ENCODE data around the gene EFHC1. TPM values are rescaled to one million over a fixed set of nuclear protein-coding genes. Genes with fewer than 3 reads are reported as not detected.

EFHC1 gene
- total RNA-seq, 2 experiments from 2014 or later = 20.7 to 24.8 TPM

DNA sequence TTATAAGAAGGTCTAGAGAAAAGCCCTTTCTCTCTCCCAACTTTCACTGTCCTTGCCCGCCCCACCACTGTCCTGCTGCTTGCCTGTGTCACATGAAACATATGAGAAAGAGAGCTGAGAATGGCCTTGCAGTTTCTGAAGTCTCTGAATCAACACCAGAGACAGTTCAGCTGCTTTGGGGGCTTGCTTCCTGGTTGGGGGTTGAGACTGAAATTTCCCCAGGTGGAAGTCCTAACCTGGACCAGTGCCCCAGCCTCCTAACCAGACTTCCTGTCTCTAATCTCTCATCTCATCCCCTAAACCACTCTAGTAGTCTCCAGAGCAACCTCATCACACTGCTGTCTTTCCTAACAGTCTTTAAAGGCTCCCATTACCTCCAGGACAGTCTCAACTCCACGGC, 146.1 kb downstream of the EFHC1 start:
- ChIA-PET POLR2A (interaction anchor here (0.6 to 3.2 kb wide), 11 partner anchors 9 to 70 kb away, joined by 3 to 19 read pairs (median 3); partner anchors contain the start of gene TRAM2), CTCF (ENCODE audit: unreplicated experiment) (interaction anchor here (0.6 to 1.6 kb wide), 4 partner anchors 10 to 72 kb away, joined by 3 read pairs; no protein-coding TSS in a partner anchor)
- intact Hi-C loops (cut with micrococcal nuclease; ENCODE audit: unreplicated experiment) = no loop called here
- peaks cover 67% of the 10 kb centered on the region for H3K4me1 ChIP-seq (ENCODE audit: insufficient read depth, low read length, poor library complexity, severe bottlenecking)
- TF ChIP-seq CTCF (conservative IDR thresholded peaks at IDR 0.05; ENCODE audit: low read length) (no peak), EZH2phosphoT487 (IDR thresholded peaks at IDR 0.05; ENCODE audit: borderline replicate concordance, low read depth, low read length) (no peak)
- peak; percentile 52 for DNase-seq (ENCODE audit: low spot score)
- no peaks in the 10 kb centered on the region for H3K9me3 ChIP-seq (ENCODE audit: low read length)
- no peaks in the 10 kb centered on the region for H3K9me2 ChIP-seq (ENCODE audit: insufficient read depth, low read length)
- peaks cover 23% of the 10 kb centered on the region for H3K36me3 ChIP-seq (ENCODE audit: insufficient read depth, low read length)
- H3K27ac ChIP-seq (ENCODE audit: low read depth, low read length, poor library complexity, severe bottlenecking) = peak overlapping the region; percentile 28
- BruUV-seq (replicated peaks) = no TSS peak
- peak overlapping the region; percentile 64 for H3K4me2 ChIP-seq (ENCODE audit: low read length)
- H3K4me3 ChIP-seq (ENCODE audit: low read depth, low read length, poor library complexity, severe bottlenecking) = peak overlapping the region; percentile 31
- H4K20me1 ChIP-seq (ENCODE audit: insufficient read depth, low read length) = peaks cover 9% of the 10 kb centered on the region
- peaks cover 95% of the 10 kb centered on the region for H3K79me2 ChIP-seq (ENCODE audit: insufficient read depth, low read depth, low read length)
- H2AFZ ChIP-seq (ENCODE audit: low read length) = no peak overlapping the region

- no TSS peak for BruUV-seq (replicated peaks)
- ChIA-PET CTCF (ENCODE audit: unreplicated experiment) (interaction anchor here (0.6 to 1.6 kb wide), 5 partner anchors 11 to 73 kb away, joined by 3 to 5 read pairs (median 3); no protein-coding TSS in a partner anchor), POLR2A (interaction anchor here (0.8 to 3.2 kb wide), 10 partner anchors 8 to 268 kb away, joined by 3 to 19 read pairs (median 4); partner anchors contain the start of gene TRAM2)
- intact Hi-C loops (cut with micrococcal nuclease; ENCODE audit: unreplicated experiment) = no loop called here
- Histone ChIP-seq H3K36me3 (ENCODE audit: insufficient read depth, low read length) (peaks cover 24% of the 10 kb centered on the region), H3K4me2 (ENCODE audit: low read length) (peak overlapping the region; percentile 64), H3K4me1 (ENCODE audit: insufficient read depth, low read length, poor library complexity, severe bottlenecking) (peaks cover 74% of the 10 kb centered on the region), H2AFZ (ENCODE audit: low read length) (no peak overlapping the region), H3K79me2 (ENCODE audit: insufficient read depth, low read depth, low read length) (peaks cover 98% of the 10 kb centered on the region), H3K4me3 (ENCODE audit: low read depth, low read length, poor library complexity, severe bottlenecking) (peak overlapping the region; percentile 31), H3K9me2 (ENCODE audit: insufficient read depth, low read length) (no peaks in the 10 kb centered on the region), H3K9me3 (ENCODE audit: low read length) (no peaks in the 10 kb centered on the region), H3K27ac (ENCODE audit: low read depth, low read length, poor library complexity, severe bottlenecking) (no peak overlapping the region), H4K20me1 (ENCODE audit: insufficient read depth, low read length) (peaks cover 13% of the 10 kb centered on the region)
- no peak for DNase-seq (ENCODE audit: low spot score)
- TF ChIP-seq EZH2phosphoT487 (IDR thresholded peaks at IDR 0.05; ENCODE audit: borderline replicate concordance, low read depth, low read length) (no peak), CTCF (conservative IDR thresholded peaks at IDR 0.05; ENCODE audit: low read length) (no peak)
Measured at GRCh38 chr6:52566853-52567279, 146.7 kb downstream of the EFHC1 start.

DNA sequence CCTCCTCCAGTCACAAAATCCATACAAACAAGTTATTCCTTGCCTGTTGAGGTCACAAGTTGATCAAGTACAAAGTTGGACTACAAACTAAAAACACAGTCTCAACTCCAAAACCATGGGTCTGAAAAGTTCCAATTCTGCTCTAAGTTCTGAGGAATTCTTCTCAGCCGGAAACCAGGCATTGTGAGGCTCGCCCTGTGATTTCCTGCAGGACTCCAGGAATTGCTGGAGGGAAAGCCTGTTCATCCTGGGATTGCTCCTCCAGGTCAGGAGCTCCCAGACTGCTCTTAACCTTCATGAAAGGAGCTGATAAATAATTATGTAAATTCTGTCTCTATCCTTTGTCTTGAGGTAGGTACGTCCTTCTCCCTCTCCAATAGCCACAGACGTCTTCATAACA, 148.2 kb downstream of the EFHC1 start:
- POLR2A ChIA-PET = no interaction called here
- Histone ChIP-seq H3K27ac (ENCODE audit: low read depth, low read length, poor library complexity, severe bottlenecking) (no peak overlapping the region), H3K4me3 (ENCODE audit: low read depth, low read length, poor library complexity, severe bottlenecking) (no peak overlapping the region), H3K79me2 (ENCODE audit: insufficient read depth, low read depth, low read length) (peaks cover 94% of the 10 kb centered on the region), H3K9me3 (ENCODE audit: low read length) (no peaks in the 10 kb centered on the region), H3K36me3 (ENCODE audit: insufficient read depth, low read length) (peaks cover 18% of the 10 kb centered on the region; the same call in 1 of the 2 replicates), H2AFZ (ENCODE audit: low read length) (no peak overlapping the region), H3K4me1 (ENCODE audit: insufficient read depth, low read length, poor library complexity, severe bottlenecking) (peaks cover 74% of the 10 kb centered on the region), H3K9me2 (ENCODE audit: insufficient read depth, low read length) (no peaks in the 10 kb centered on the region), H4K20me1 (ENCODE audit: insufficient read depth, low read length) (peaks cover 10% of the 10 kb centered on the region), H3K4me2 (ENCODE audit: low read length) (no peak overlapping the region)
- no peak for DNase-seq (ENCODE audit: low spot score)
- no peak for TF ChIP-seq CTCF (conservative IDR thresholded peaks at IDR 0.05; ENCODE audit: low read length)
- TF ChIP-seq EZH2phosphoT487 (IDR thresholded peaks at IDR 0.05; ENCODE audit: borderline replicate concordance, low read depth, low read length) = no peak
- CTCF ChIA-PET (ENCODE audit: unreplicated experiment) = no interaction called here
- intact Hi-C loops (cut with micrococcal nuclease; ENCODE audit: unreplicated experiment) = no loop called here
- no TSS peak for BruUV-seq (replicated peaks)
